Adrenal gland (tissue), 12 donors: Measurements from ENCODE around the gene CHAC1. TPM values are rescaled to one million over a fixed set of nuclear protein-coding genes. Genes with fewer than 3 reads are reported as not detected.

Source experiments
- DNase-seq, 7 donors: peaks; one replicate each; pipeline ENCODE4 v3.0.0-alpha.2; 2019 to 2020
- H3K27ac ChIP-seq, 5 donors: fragments of 200-600 bp; sonication (generic) in 4 of 5; 1 replicate in 3 of 5; 2 replicates in 2 of 5; pipeline versions ENCODE4 v1.5.1 to v1.8.0; 2016 to 2020; ENCODE audit warnings: mild to moderate bottlenecking in 1 of 5
- H3K27me3 ChIP-seq: fragments of 200-600 bp; 2 replicates; pipeline ENCODE4 v1.8.0; 2021
- H3K36me3 ChIP-seq, 2 donors: fragments of 200-600 bp; replicated peaks in 1 of 2; 1 replicate in 1 of 2; 2 replicates in 1 of 2; pipeline versions ENCODE4 v1.5.1 to v1.8.0; 2018 to 2022
- H3K4me1 ChIP-seq, 2 donors: fragments of 200-600 bp; replicated peaks in 1 of 2; 1 replicate in 1 of 2; 2 replicates in 1 of 2; pipeline versions ENCODE4 v1.5.1 to v1.8.0; 2018 to 2021
- H3K4me3 ChIP-seq, 4 donors: fragments of 200-600 bp; sonication (generic) in 3 of 4; one replicate each; pipeline ENCODE4 v1.5.1; 2016 to 2018
- H3K9me3 ChIP-seq, 3 donors: fragments of 200-600 bp; sonication (generic) in 1 of 3; replicated peaks in 1 of 3; 1 replicate in 2 of 3; 2 replicates in 1 of 3; pipeline versions ENCODE4 v1.5.1 to v1.8.0; 2016 to 2021
- POLR2A ChIP-seq, 2 donors: fragments of 450-650 bp; IDR thresholded peaks; one replicate each; pipeline ENCODE4 v1.6.1; 2017; ENCODE audit warnings: antibody characterized with exemption in 2 of 2, mild to moderate bottlenecking in 2 of 2, moderate library complexity in 1 of 2
- WGBS, 4 donors: extraction: QIAGEN DNeasy Blood & Tissue Kit in 2 of 4; methylation state at CpG; one replicate each; pipeline versions ENCODE4 v1.1.5 to v1.1.7; 2013 to 2017; 5-methylcytosine and 5-hydroxymethylcytosine counted together
- intact Hi-C, 2 donors: fragments of 100-400 bp; cut with DNase I; formaldehyde crosslinking; loops; one replicate each; pipeline versions ENCODE4 v1.14.1 to v1.15.0; 2022 to 2023
- polyA plus RNA-seq, 3 donors: library from polyadenylated mRNA; stranded (reverse); fragments of 200-250 nt in 2 of 3; fragments of 350-450 nt in 1 of 3; fragmentation: Illumina TruSeq in 1 of 3; extraction: RNeasy Lipid Tissue Mini Kit (QIAGEN cat#74804) in 1 of 3; gene quantifications; one replicate each; pipeline ENCODE4 v1.2.3, GENCODE V29; 2013 to 2014
- total RNA-seq, 9 donors: library from RNA; depleted of rRNA in 4 of 9; stranded (reverse); fragments of >200 nt in 4 of 9; fragments of 120-200 nt in 1 of 9; fragmentation: NEBNext Ultra II Directional in 1 of 9; extraction: Animal tissue kit (Norgen Biotek cat#: 25700) in 1 of 9; gene quantifications; one replicate each; pipeline versions ENCODE4 v1.1.0 to v1.2.4, GENCODE V29; 2013 to 2023
- TF ChIP-seq, protein P1 (sequence below), 6 experiments: fragments of 450-650 bp in 4 of 6; fragments of 200-600 bp in 2 of 6; sonication (generic) in 1 of 6; IDR thresholded peaks; 1 replicate in 5 of 6; 2 replicates in 1 of 6; pipeline versions ENCODE4 v1.5.1 to v1.8.0; 2016 to 2021; ENCODE audit warnings: antibody characterized with exemption in 6 of 6, mild to moderate bottlenecking in 2 of 6, moderate library complexity in 1 of 6
- donor health status: healthy with polysubstance abuse.
- donor health status: Bipolar disorder and iron deficiency.
- donor health status: DM: yes; HTN: yes; CAD: no.
- donor health status: DM: no; HTN: no; CAD: no.
- donor health status: DM: no; HTN: no; CAD: no.
- donor health status: DM: yes; HTN: yes; CAD: no.

The CHAC1 gene
- total and polyA plus RNA-seq, 12 donors, result 0.24 to 2.4 (median 1.1) TPM; not detected in 1

DNA sequence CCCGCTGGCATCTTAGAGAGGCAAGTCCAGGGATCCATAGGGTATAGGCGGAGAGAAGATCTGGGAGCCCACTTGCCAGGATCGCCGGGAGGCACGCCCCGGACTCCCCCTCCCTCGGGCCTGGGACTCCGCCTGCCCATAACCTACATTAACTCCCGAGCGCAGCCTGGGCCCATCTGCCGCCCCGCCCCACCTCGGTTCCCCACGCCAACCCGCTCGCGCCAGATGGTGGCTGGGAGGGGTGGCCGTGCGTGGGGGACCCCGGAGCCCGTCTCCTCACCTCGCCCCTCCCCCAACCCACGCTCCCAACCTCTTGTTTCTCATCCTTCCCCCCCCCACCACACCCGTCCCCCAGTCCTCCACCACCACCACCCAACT is 25.8 kb upstream of the CHAC1 start:
- no peak for DNase-seq
- Histone ChIP-seq H3K4me1 (peaks cover 41 to 50% of the 10 kb centered on the region in 2 donors), H3K9me3 (no peaks in the 10 kb centered on the region), H3K27ac (no peak overlapping the region), H3K4me3 (peak overlapping the region in 1 of 4 donors; percentile 55), H3K27me3 (peaks cover 42% of the 10 kb centered on the region), H3K36me3 (no peaks in the 10 kb centered on the region)
- TF ChIP-seq POLR2A (IDR thresholded peaks at IDR 0.05), result no peak
- TF ChIP-seq, protein P1, sequence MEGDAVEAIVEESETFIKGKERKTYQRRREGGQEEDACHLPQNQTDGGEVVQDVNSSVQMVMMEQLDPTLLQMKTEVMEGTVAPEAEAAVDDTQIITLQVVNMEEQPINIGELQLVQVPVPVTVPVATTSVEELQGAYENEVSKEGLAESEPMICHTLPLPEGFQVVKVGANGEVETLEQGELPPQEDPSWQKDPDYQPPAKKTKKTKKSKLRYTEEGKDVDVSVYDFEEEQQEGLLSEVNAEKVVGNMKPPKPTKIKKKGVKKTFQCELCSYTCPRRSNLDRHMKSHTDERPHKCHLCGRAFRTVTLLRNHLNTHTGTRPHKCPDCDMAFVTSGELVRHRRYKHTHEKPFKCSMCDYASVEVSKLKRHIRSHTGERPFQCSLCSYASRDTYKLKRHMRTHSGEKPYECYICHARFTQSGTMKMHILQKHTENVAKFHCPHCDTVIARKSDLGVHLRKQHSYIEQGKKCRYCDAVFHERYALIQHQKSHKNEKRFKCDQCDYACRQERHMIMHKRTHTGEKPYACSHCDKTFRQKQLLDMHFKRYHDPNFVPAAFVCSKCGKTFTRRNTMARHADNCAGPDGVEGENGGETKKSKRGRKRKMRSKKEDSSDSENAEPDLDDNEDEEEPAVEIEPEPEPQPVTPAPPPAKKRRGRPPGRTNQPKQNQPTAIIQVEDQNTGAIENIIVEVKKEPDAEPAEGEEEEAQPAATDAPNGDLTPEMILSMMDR (IDR thresholded peaks at IDR 0.05), result no peak
- WGBS, 4 donors, result 17 to 23% (median 20%) methylated on average over 18 to 24 of the region's 24 CpGs
- intact Hi-C loops, result no loop called here

DNA sequence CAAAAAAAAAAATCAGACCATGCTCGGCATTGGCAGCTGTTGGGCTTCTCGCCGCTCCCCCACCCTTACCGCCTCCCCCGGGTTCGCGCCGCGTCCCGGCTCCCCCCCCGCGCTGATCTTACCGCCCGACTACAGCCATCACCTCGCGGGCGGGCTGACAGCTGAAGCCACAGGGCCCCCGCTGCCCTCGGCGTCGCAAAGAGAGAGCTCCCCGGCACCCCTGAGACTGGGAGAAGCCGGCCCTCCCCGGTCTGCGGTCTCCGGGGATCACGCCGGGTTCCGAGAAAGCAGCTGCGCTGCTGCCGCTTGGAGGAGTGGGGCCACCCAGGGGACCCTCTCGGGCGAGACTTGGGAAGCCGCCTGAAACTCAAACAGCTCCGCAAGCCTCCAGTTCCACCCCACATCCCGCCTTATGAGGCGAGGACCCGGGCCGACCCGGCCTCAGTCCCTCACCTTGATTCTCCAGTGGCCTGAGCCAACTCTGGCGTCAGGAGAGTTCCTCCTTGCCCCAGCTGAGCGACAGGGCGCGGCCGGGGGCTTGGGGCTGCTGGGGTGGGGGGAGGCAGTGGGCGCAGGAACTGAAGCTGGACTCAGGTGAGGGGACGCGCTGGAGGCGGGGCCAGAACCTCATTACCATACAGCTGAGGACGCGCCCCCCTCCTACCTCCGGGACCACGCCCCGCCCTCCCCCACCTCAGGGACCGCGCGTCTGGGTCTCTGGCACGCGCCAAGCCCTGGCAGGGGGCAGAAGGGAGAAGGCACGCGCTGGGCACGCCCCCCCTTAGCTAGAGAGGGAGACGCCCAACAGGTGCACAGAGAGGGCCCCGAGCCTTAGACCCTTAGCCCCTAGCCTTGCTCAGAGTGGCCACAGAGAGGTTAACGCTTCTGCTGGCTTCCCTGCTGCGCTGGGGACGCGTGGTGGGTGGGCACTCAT is 25.1 kb upstream of the CHAC1 start:
- H3K27ac ChIP-seq, result no peak overlapping the region
- intact Hi-C loops, result no loop called here
- peaks cover 41 to 50% of the 10 kb centered on the region in 2 donors for H3K4me1 ChIP-seq
- peak overlapping the region in 1 of 4 donors; percentile 55 for H3K4me3 ChIP-seq
- no peak for DNase-seq
- H3K36me3 ChIP-seq, result no peaks in the 10 kb centered on the region
- no peak for TF ChIP-seq POLR2A (IDR thresholded peaks at IDR 0.05)
- TF ChIP-seq, protein P1 (IDR thresholded peaks at IDR 0.05), result no peak
- peaks cover 42% of the 10 kb centered on the region for H3K27me3 ChIP-seq
- 1 to 3% (median 2%) methylated on average over 9 to 68 of the region's 68 CpGs for WGBS, 4 donors
- H3K9me3 ChIP-seq, result no peaks in the 10 kb centered on the region

DNA sequence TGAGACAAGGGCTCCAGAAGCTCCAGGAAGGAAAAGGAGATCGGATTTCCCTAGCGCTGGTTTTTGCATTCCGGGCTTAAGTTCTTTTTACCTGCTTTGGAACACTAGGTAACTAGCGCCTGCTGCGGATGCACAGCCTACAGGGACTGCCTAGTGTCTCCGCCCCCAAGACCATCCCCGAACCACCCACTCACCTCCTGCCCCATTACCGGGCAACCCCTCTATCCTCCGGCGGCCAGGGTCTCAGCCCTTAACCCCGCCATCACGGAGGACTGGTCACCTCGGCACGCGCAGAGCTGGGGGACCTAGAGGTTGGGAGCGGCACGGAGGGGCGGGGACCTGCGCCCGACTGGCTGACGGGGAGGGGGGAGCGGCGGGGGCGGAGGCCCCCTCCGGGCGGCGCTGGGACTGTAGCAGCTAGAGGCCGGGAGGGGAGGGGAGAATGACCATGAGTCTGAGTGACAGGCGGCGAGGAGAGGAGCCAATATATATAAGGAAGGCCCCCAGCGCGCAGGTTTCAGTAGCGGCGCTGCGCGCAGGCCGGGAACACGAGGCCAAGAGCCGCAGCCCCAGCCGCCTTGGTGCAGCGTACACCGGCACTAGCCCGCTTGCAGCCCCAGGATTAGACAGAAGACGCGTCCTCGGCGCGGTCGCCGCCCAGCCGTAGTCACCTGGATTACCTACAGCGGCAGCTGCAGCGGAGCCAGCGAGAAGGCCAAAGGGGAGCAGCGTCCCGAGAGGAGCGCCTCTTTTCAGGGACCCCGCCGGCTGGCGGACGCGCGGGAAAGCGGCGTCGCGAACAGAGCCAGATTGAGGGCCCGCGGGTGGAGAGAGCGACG is 24.2 kb upstream of the CHAC1 start, which contains the start of gene DLL4:
DLL4 (plus strand) TSS at position 520 of the 839 bp plus-strand sequence. CDS start 329 bp downstream, outside the sequence.
- peaks cover 42% of the 10 kb centered on the region for H3K27me3 ChIP-seq
- peak within 1 kb of the TSS in 2 of 4 donors; percentile 32 to 55 for H3K4me3 ChIP-seq
- peak; percentile 69 to 71 for TF ChIP-seq POLR2A (IDR thresholded peaks at IDR 0.05)
- TF ChIP-seq, protein P1 (IDR thresholded peaks at IDR 0.05), result no peak
- 0 to 4% (median 1%) methylated on average over 10 to 71 of the region's 71 CpGs for WGBS, 4 donors
- peak within 1 kb of the TSS in 1 of 5 donors; percentile 27 for H3K27ac ChIP-seq
- no peaks in the 10 kb centered on the region for H3K9me3 ChIP-seq
- DNase-seq, result peak in 5 of 7 donors; percentile 51 to 75 (median 59)
- intact Hi-C loops, result no loop called here
- H3K36me3 ChIP-seq, result no peaks in the 10 kb centered on the region
- H3K4me1 ChIP-seq, result peaks cover 41 to 50% of the 10 kb centered on the region in 2 donors
